Upper lobe of right lung (tissue), 1 donor: ENCODE data around the gene DPH1. TPM values are rescaled to one million over a fixed set of nuclear protein-coding genes. Genes with fewer than 3 reads are reported as not detected.
A peak's percentile ranks its signal among the peaks of the same experiment; 100 is the strongest.

ENCODE experiments used
- ATAC-seq: fragments of 200-7000 bp; cut with Tn5 transposase; one replicate; pipeline ENCODE4 v1.9.1; 2020; ENCODE audit warnings: mild to moderate bottlenecking, moderate library complexity
- DNase-seq: peaks from one replicate; pipeline ENCODE4 v3.0.0-alpha.2; 2020
- H3K27ac ChIP-seq: fragments of 200-600 bp; one replicate; pipeline ENCODE4 v1.8.0; 2022
- H3K27me3 ChIP-seq: fragments of 200-600 bp; one replicate; pipeline ENCODE4 v1.8.0; 2022; ENCODE audit warnings: mild to moderate bottlenecking
- H3K36me3 ChIP-seq: fragments of 200-600 bp; one replicate; pipeline ENCODE4 v1.8.0; 2022
- H3K4me1 ChIP-seq: fragments of 200-600 bp; one replicate; pipeline ENCODE4 v1.8.0; 2022
- H3K4me3 ChIP-seq: fragments of 200-600 bp; one replicate; pipeline ENCODE4 v1.8.0; 2022; ENCODE audit warnings: mild to moderate bottlenecking
- H3K9me3 ChIP-seq: fragments of 200-600 bp; one replicate; pipeline ENCODE4 v1.8.0; 2022
- intact Hi-C: fragments of 100-400 bp; cut with DNase I; formaldehyde crosslinking; loops from one replicate; pipeline ENCODE4 v1.11.0; 2022
- total RNA-seq: library from RNA; stranded (reverse); fragmentation: NEBNext Ultra II Directional; extraction: Animal tissue kit (Norgen Biotek cat#: 25700); gene quantifications from one replicate; pipeline ENCODE4 v1.2.1, GENCODE V29; 2021
- TF ChIP-seq, protein P1 (sequence below): fragments of 200-600 bp; IDR thresholded peaks from one replicate; pipeline ENCODE4 v1.8.0; 2022; ENCODE audit warnings: antibody characterized with exemption
- donor health status: DM: no; HTN: yes; CAD: no; lungs with severe emphysema.

Gene DPH1
- total RNA-seq, 1 donor from 2014 or later = 47.8 TPM

DNA sequence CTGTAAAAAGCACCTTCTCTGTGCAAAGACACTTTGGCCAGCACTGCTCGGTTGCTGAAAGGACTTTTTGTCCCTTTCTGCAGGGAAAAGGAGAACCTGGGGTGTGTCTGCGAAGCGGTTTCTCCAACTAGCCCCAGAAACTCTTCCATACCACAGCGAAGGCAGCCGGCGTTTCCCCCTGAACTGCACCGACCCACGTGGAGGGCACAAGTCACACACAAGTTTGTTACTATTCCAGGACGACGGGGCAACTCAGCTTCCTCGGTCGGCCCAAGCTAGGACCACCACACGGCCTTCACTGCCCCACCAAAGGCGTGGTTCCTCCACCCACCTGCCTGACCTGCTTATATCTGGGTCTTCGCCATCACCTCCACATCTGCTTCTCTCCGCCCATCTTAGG, 6.7 kb upstream of the DPH1 start:
- TF ChIP-seq, protein P1, sequence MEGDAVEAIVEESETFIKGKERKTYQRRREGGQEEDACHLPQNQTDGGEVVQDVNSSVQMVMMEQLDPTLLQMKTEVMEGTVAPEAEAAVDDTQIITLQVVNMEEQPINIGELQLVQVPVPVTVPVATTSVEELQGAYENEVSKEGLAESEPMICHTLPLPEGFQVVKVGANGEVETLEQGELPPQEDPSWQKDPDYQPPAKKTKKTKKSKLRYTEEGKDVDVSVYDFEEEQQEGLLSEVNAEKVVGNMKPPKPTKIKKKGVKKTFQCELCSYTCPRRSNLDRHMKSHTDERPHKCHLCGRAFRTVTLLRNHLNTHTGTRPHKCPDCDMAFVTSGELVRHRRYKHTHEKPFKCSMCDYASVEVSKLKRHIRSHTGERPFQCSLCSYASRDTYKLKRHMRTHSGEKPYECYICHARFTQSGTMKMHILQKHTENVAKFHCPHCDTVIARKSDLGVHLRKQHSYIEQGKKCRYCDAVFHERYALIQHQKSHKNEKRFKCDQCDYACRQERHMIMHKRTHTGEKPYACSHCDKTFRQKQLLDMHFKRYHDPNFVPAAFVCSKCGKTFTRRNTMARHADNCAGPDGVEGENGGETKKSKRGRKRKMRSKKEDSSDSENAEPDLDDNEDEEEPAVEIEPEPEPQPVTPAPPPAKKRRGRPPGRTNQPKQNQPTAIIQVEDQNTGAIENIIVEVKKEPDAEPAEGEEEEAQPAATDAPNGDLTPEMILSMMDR = no peak
- Histone ChIP-seq H3K27me3 (peaks cover 40% of the 10 kb centered on the region), H3K9me3 (no peaks in the 10 kb centered on the region), H3K36me3 (no peaks in the 10 kb centered on the region), H3K27ac (no peak overlapping the region), H3K4me1 (peaks cover 34% of the 10 kb centered on the region), H3K4me3 (no peak overlapping the region)
- ATAC-seq = no peak
- intact Hi-C loops = no loop called here
- no peak for DNase-seq

DNA sequence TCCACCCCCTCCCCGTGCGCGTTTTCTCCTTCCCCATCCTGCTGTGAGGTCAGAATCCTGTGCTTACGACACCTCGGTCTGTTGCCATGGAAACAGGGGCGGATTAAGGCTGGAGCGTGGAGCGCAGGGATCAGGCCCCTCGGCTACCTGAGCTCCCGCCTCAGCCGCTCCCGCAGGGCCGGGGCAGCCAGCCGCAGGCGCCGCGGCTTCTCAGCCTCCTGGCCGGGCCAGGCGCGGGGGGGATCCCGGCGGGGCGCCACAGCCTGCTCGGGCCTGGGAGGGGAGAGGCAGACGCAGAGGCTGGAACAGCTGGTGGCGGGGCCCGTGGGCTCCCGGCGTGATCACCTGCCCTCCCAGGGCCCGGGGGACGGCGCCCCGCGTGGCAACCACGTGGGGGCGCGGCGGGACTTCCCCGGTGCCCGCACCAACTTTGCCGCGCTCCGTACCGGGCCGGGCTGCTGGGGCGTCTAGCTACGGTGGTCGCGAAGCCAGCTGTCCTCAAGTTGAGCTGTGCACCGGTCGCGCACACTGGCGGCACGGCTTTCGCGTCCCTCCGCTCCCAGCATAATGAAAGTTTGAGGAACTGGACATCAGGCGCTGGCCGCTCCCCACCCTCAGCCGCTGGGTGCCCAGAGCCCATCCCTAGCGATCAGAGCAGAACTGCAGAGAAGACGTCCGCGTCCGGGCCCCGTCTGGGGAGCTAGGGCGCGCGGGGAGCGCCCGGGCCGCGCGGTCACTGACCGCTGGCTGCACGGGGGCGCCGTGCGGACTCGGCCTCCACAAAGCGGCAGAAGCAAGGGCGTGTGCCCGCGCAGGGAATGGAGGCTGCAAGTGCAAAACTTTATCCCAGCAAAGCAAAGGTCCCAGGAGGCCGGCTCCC, 6.0 kb upstream of the DPH1 start:
- Histone ChIP-seq H3K9me3 (no peaks in the 10 kb centered on the region), H3K4me1 (peaks cover 34% of the 10 kb centered on the region), H3K27me3 (peaks cover 46% of the 10 kb centered on the region), H3K27ac (peak overlapping the region; percentile 51), H3K36me3 (no peaks in the 10 kb centered on the region), H3K4me3 (peak overlapping the region; percentile 58)
- intact Hi-C loops = no loop called here
- ATAC-seq (peak; percentile 51), DNase-seq (peak; percentile 84)
- TF ChIP-seq, protein P1 = no peak

DNA sequence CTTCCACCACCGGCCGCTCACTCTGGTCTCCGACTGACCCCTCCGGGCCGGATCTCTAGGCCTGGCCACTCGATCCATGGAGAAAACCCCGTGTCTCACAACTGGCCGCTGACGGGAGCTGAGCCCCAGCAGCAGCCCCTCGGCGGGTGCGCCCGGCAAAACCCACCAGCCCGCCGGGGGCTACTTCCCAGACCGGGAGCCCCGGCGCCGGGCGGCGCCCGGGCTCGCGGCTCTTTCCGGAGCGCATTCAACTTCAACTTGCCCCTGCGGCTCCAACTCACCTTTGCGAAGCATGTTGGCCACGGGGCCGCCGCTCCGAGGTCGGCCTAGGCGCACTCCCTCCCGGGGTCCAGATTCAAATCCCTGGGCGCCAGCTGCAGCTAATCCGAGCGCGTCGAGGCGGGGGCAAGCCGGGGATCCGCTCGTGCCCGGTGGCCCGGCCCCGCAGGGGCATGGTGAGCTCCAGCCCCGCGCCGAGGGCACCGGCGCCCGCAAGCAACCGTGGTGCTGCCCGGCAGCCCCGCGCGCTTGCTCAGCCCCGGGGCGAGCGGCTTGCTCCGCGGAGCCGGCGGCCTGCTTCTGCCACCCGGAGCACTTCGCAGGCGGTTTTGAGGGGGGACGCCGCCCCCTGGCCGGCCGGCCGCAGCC, 5.3 kb upstream of the DPH1 start:
- H3K27me3 ChIP-seq = peaks cover 46% of the 10 kb centered on the region
- H3K36me3 ChIP-seq = no peaks in the 10 kb centered on the region
- peak overlapping the region; percentile 58 for H3K4me3 ChIP-seq
- ATAC-seq (peak; percentile 1), DNase-seq (peak; percentile 71)
- peak overlapping the region; percentile 51 for H3K27ac ChIP-seq
- TF ChIP-seq, protein P1 = no peak
- peaks cover 34% of the 10 kb centered on the region for H3K4me1 ChIP-seq
- intact Hi-C loops = loop anchor here (5.0 kb wide), 1 partner anchor 117 kb away; no protein-coding TSS in a partner anchor
- H3K9me3 ChIP-seq = no peaks in the 10 kb centered on the region

DNA sequence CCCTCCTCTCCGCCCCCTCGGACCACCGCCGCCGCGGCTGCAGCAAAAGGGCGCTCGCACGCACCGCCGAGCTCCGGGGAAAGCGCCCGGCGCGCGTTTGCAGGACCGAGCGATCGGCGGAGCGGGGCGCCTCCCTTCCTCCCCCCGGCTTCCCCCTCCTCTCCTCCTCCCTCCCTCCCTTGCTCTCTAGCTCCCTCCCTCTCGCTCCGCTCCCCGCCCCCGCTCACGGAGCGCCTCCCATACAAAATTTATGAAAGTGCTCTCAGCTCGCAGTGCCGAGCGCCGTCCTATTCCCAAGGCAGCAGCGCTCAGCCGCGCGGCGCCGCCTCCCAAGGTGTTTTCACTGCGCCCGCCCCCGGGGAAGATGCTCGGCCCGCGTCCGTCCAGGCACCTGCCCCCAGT, 4.7 kb upstream of the DPH1 start, which contains the start of gene RTN4RL1:
Gene RTN4RL1 (minus strand): TSS at position 115 of the 402 bp plus-strand sequence. CDS start 469 bp downstream, outside the sequence.
- ATAC-seq (peak; percentile 62), DNase-seq (peak; percentile 92)
- intact Hi-C loops = loop anchor here (5.0 kb wide), 1 partner anchor 118 kb away; no protein-coding TSS in a partner anchor
- H3K4me3 ChIP-seq = peak within 1 kb of the TSS; percentile 58
- H3K4me1 ChIP-seq = peaks cover 34% of the 10 kb centered on the region
- no peaks in the 10 kb centered on the region for H3K36me3 ChIP-seq
- peaks cover 46% of the 10 kb centered on the region for H3K27me3 ChIP-seq
- TF ChIP-seq, protein P1 = no peak
- H3K9me3 ChIP-seq = no peaks in the 10 kb centered on the region
- peak within 1 kb of the TSS; percentile 51 for H3K27ac ChIP-seq

DNA sequence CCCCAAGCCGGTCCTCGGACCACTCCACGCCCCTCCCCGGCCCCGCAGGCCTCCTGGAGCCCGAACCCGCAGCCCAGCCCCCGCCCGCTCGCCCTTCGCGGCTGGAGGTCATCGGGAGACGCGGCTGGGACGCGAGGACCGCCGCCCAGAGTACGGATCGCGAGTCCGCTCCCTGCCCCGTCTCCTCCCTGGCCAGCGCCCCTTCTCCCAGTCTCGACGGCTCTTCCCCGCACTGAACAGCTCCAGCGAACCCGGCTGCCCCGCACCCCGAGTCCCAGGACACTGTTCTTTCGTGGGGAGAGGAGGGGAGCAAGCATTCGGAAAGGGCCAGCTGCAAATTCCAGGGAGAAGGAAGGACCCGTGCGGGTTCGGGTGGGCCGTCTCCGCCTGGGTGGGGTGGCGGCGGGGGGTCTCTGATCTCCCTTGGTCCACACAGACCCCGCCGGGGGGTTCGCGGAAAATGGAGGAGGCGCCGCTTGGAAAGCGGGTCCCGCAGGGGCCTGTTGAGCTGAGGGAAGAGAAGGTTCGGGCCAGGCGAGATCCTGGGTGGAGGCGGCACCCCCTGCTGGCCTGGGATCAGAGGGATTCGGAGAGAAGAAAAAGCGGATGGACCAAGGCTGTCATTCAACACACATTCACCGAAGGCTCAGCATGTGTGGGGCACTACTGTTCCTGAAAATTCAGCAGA, 4.2 kb upstream of the DPH1 start:
- no peaks in the 10 kb centered on the region for H3K9me3 ChIP-seq
- H3K27ac ChIP-seq = no peak overlapping the region
- H3K4me1 ChIP-seq = peaks cover 36% of the 10 kb centered on the region
- intact Hi-C loops = loop anchor here (5.0 kb wide), 1 partner anchor 118 kb away; no protein-coding TSS in a partner anchor
- peak overlapping the region; percentile 58 for H3K4me3 ChIP-seq
- peak; percentile 43 for ATAC-seq
- peak; percentile 88 for DNase-seq
- H3K36me3 ChIP-seq = no peaks in the 10 kb centered on the region
- peaks cover 46% of the 10 kb centered on the region for H3K27me3 ChIP-seq
- TF ChIP-seq, protein P1 = peak; percentile 71
